HEK293 (cell line): Measurements from ENCODE around the gene AATK.
A peak's percentile ranks its signal among the peaks of the same experiment; 100 is the strongest.

Experiments used
- CTCF ChIA-PET: fragments of 350-600 bp; formaldehyde crosslinking; extraction: SDS; loops from one replicate; lab custom pipeline; 2021; ENCODE audit warnings: antibody characterized with exemption; lab: Yijun Ruan, JAX
- POLR2A ChIA-PET: fragments of 300-600 bp; formaldehyde crosslinking; extraction: SDS; loops from one replicate; lab custom pipeline; 2020; ENCODE audit warnings: antibody characterized with exemption, inconsistent platforms; lab: Yijun Ruan, JAX
- H3K27ac ChIP-seq: fragments of 200-500 bp; sonication (Bioruptor generic); 2 replicates; pipeline ENCODE4 v1.5.1; 2014; ENCODE audit warnings: low read depth, low read length, control low read depth, inconsistent platforms; ENCODE audit errors: extremely low read depth
- H3K36me3 ChIP-seq, 2 experiments: fragments of 200-500 bp in 1 of 2; sonication (Bioruptor generic) in 1 of 2; 1 replicate in 1 of 2; 2 replicates in 1 of 2; pipeline ENCODE4 v1.5.1; 2014 to 2017; ENCODE audit warnings: inconsistent platforms in 2 of 2, low read length in 2 of 2; ENCODE audit not compliant: control insufficient read depth in 2 of 2, insufficient read depth in 1 of 2
- H3K4me1 ChIP-seq: fragments of 200-500 bp; sonication (Bioruptor generic); 2 replicates; pipeline ENCODE4 v1.5.1; 2014; ENCODE audit warnings: mild to moderate bottlenecking, low read length, inconsistent platforms; ENCODE audit not compliant: control insufficient read depth, insufficient read depth
- H3K4me3 ChIP-seq: 2 replicates; pipeline ENCODE4 v1.5.1; 2011; ENCODE audit warnings: low read depth, mild to moderate bottlenecking, control low read depth, low read length, moderate library complexity
- H3K9me3 ChIP-seq: fragments of 200-500 bp; sonication (Bioruptor generic); 2 replicates; pipeline ENCODE4 v1.5.1; 2014; ENCODE audit warnings: low read depth, low read length, inconsistent platforms; ENCODE audit not compliant: control insufficient read depth, insufficient read depth
- KLF1 ChIP-seq: fragments of 450-650 bp; formaldehyde crosslinking; IDR thresholded peaks from 2 replicates; pipeline ENCODE4 v1.5.1; 2016; ENCODE audit warnings: missing biosample characterization, missing genetic modification characterization
- TRIM28 ChIP-seq: IDR thresholded peaks from 2 replicates; pipeline ENCODE4 v1.6.1; 2011; ENCODE audit warnings: low read length, control low read depth, borderline replicate concordance
- ZBTB21 ChIP-seq: fragments of 450-650 bp; formaldehyde crosslinking; IDR thresholded peaks from 2 replicates; pipeline ENCODE4 v1.5.1; 2017; ENCODE audit warnings: missing biosample characterization, missing genetic modification characterization
- ZEB2 ChIP-seq: fragments of 450-650 bp; formaldehyde crosslinking; IDR thresholded peaks from 2 replicates; pipeline ENCODE4 v1.5.1; 2016; ENCODE audit warnings: missing biosample characterization, missing genetic modification characterization
- ZNF112 ChIP-seq: fragments of 450-650 bp; formaldehyde crosslinking; IDR thresholded peaks from 2 replicates; pipeline ENCODE4 v1.5.0; 2017; ENCODE audit warnings: missing biosample characterization, missing genetic modification characterization
- ZNF138 ChIP-seq: fragments of 450-650 bp; formaldehyde crosslinking; IDR thresholded peaks from 2 replicates; pipeline ENCODE4 v1.5.1; 2016; ENCODE audit warnings: missing biosample characterization, missing genetic modification characterization, borderline replicate concordance
- ZNF140 ChIP-seq: fragments of 450-650 bp; formaldehyde crosslinking; IDR thresholded peaks from 2 replicates; pipeline ENCODE4 v1.5.1; 2016; ENCODE audit warnings: missing biosample characterization, missing genetic modification characterization
- ZNF157 ChIP-seq: fragments of 450-650 bp; formaldehyde crosslinking; IDR thresholded peaks from 2 replicates; pipeline ENCODE4 v1.5.1; 2016; ENCODE audit warnings: missing biosample characterization, missing genetic modification characterization
- ZNF223 ChIP-seq: fragments of 450-650 bp; formaldehyde crosslinking; IDR thresholded peaks from 2 replicates; pipeline ENCODE4 v1.5.1; 2016; ENCODE audit warnings: missing biosample characterization, missing genetic modification characterization
- ZNF350 ChIP-seq: fragments of 450-650 bp; formaldehyde crosslinking; IDR thresholded peaks from 2 replicates; pipeline ENCODE4 v1.5.0; 2017; ENCODE audit warnings: missing biosample characterization, mild to moderate bottlenecking, missing genetic modification characterization
- ZNF600 ChIP-seq: fragments of 450-650 bp; formaldehyde crosslinking; IDR thresholded peaks from 2 replicates; pipeline ENCODE4 v1.5.1; 2016; ENCODE audit warnings: missing biosample characterization, missing genetic modification characterization
- ZNF624 ChIP-seq: fragments of 450-650 bp; formaldehyde crosslinking; IDR thresholded peaks from 2 replicates; pipeline ENCODE4 v1.5.1; 2017; ENCODE audit warnings: missing biosample characterization, missing genetic modification characterization
- ZNF677 ChIP-seq: fragments of 450-650 bp; IDR thresholded peaks from 2 replicates; pipeline ENCODE4 v1.5.0; 2018; ENCODE audit warnings: missing biosample characterization, mild to moderate bottlenecking, missing genetic modification characterization, moderate library complexity
- ZNF830 ChIP-seq: fragments of 450-650 bp; IDR thresholded peaks from 2 replicates; pipeline ENCODE4 v1.5.0; 2018; ENCODE audit warnings: missing biosample characterization, missing genetic modification characterization, low read depth, mild to moderate bottlenecking, moderate library complexity
- TF ChIP-seq, protein P1 (sequence below): fragments of 450-650 bp; formaldehyde crosslinking; conservative IDR thresholded peaks from 2 replicates; pipeline ENCODE4 v1.5.1; 2016; ENCODE audit warnings: low read depth, missing biosample characterization, missing genetic modification characterization
- TF ChIP-seq, protein P2 (sequence below): fragments of 450-650 bp; formaldehyde crosslinking; IDR thresholded peaks from 2 replicates; pipeline ENCODE4; 2016; ENCODE audit warnings: missing biosample characterization, missing genetic modification characterization
- TF ChIP-seq, protein P3 (sequence below): fragments of 450-650 bp; formaldehyde crosslinking; IDR thresholded peaks from 2 replicates; pipeline ENCODE4 v1.5.0; 2017; ENCODE audit warnings: missing biosample characterization, missing genetic modification characterization, borderline replicate concordance

The AATK gene

DNA sequence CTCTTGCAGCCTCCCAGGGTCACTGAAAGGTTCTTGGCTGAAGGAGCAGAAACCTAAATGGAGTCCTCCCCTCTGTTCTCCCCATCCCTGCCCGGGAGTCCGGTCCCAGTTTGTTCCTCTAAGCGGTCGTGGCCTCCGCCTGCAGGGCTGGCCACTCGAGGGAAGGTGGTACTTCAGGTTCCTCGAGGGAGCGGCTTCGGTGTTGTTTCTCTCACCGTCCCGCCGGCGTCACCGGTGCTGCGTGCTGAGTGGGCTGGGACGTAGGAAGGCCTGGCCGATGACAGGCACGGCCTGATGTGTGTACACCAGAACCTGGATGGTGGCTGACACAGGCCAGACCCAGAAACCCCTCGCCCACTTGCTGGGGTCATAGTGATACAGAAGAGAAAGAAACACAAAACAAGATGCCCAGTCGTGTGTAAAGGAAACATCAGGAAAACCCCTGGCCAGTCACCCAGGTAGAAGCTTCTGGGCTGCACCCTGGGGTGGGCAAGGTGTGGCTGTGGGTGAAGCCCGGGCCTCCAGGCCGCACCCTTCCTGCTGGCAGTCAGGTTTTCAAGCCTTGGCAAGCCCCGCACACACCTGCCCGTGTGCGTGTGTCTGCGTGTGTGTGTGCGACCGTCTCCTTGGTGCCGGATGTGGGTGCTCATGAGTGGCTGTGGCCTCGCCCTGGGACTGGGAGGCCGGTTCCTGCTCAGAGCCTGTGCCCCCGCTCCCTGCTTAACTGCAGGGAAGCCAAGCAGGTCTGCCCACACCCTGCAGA, 79.1 kb downstream of the AATK start (continued):
- TF ChIP-seq, protein P1, sequence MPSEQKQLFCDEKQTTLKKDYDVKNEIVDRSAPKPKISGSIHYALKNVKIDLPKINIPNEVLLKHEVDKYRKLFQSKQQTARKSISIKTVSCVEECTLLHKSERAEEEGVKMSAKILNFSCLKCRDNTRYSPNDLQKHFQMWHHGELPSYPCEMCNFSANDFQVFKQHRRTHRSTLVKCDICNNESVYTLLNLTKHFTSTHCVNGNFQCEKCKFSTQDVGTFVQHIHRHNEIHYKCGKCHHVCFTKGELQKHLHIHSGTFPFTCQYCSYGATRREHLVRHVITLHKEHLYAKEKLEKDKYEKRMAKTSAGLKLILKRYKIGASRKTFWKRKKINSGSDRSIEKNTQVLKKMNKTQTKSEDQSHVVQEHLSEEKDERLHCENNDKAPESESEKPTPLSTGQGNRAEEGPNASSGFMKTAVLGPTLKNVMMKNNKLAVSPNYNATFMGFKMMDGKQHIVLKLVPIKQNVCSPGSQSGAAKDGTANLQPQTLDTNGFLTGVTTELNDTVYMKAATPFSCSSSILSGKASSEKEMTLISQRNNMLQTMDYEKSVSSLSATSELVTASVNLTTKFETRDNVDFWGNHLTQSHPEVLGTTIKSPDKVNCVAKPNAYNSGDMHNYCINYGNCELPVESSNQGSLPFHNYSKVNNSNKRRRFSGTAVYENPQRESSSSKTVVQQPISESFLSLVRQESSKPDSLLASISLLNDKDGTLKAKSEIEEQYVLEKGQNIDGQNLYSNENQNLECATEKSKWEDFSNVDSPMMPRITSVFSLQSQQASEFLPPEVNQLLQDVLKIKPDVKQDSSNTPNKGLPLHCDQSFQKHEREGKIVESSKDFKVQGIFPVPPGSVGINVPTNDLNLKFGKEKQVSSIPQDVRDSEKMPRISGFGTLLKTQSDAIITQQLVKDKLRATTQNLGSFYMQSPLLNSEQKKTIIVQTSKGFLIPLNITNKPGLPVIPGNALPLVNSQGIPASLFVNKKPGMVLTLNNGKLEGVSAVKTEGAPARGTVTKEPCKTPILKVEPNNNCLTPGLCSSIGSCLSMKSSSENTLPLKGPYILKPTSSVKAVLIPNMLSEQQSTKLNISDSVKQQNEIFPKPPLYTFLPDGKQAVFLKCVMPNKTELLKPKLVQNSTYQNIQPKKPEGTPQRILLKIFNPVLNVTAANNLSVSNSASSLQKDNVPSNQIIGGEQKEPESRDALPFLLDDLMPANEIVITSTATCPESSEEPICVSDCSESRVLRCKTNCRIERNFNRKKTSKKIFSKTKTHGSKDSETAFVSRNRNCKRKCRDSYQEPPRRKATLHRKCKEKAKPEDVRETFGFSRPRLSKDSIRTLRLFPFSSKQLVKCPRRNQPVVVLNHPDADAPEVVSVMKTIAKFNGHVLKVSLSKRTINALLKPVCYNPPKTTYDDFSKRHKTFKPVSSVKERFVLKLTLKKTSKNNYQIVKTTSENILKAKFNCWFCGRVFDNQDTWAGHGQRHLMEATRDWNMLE: no peak
- no peak for TF ChIP-seq ZNF624
- TF ChIP-seq KLF1: peak; percentile 52
- TF ChIP-seq, protein P2, sequence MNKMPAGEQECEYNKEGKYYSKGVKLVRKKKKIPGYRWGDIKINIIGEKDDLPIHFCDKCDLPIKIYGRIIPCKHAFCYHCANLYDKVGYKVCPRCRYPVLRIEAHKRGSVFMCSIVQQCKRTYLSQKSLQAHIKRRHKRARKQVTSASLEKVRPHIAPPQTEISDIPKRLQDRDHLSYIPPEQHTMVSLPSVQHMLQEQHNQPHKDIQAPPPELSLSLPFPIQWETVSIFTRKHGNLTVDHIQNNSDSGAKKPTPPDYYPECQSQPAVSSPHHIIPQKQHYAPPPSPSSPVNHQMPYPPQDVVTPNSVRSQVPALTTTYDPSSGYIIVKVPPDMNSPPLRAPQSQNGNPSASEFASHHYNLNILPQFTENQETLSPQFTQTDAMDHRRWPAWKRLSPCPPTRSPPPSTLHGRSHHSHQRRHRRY (tag by site-specific recombination): no peak

DNA sequence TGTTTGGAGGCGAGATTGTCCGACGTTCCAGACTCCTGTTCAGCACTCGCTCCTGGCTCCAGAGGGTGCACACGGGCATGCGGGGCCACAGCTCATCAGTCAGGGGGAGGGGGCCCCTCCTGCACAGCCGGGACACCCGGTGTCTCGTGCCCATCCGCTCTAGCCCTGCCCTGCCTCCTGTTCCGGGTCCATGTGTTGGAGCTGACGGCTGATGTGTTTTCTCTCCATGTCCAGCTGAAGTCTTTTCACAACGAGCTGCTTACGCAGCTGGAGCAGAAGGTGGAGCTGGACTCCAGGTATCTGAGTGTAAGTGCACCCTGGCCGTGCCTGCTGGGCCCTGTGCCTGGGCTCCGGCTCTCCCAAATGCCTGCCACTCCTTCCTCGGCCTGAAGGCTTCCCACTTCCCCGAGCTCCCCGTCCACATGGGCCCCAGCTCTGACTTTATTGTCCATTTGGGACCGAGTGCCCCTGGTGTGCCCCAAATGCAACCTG, 80.6 kb downstream of the AATK start:
- no peaks in the 10 kb centered on the region for H3K4me1 ChIP-seq
- H3K36me3 ChIP-seq: peaks cover 0 to 48% of the 10 kb centered on the region in 2 experiments; a peak in 1 of 3 replicates
- TF ChIP-seq ZNF600 (peak; percentile 59; the same call in 1 of the 2 replicates), TRIM28 (no peak), ZNF223 (tag by site-specific recombination) (no peak)
- TF ChIP-seq, all 188 proteins: peak for 1
- Histone ChIP-seq H3K27ac (no peak overlapping the region), H3K9me3 (no peaks in the 10 kb centered on the region), H3K4me3 (no peak overlapping the region)
- ChIA-PET CTCF (interaction anchor here (1.5 kb wide), 1 partner anchor 13 kb away, joined by 4 read pairs; no protein-coding TSS in a partner anchor), POLR2A (no interaction called here)

GRCh38 chr17:81084680-81085419, 81.2 kb downstream of the AATK start:
- Histone ChIP-seq H3K4me3 (no peak overlapping the region), H3K4me1 (no peaks in the 10 kb centered on the region), H3K36me3 (peaks cover 0 to 49% of the 10 kb centered on the region in 2 experiments; a peak in 1 of 3 replicates), H3K9me3 (no peaks in the 10 kb centered on the region), H3K27ac (no peak overlapping the region)
- no peak for TF ChIP-seq ZNF157
- no peak for TF ChIP-seq ZNF350 (tag by site-specific recombination)
- TF ChIP-seq, protein P3, sequence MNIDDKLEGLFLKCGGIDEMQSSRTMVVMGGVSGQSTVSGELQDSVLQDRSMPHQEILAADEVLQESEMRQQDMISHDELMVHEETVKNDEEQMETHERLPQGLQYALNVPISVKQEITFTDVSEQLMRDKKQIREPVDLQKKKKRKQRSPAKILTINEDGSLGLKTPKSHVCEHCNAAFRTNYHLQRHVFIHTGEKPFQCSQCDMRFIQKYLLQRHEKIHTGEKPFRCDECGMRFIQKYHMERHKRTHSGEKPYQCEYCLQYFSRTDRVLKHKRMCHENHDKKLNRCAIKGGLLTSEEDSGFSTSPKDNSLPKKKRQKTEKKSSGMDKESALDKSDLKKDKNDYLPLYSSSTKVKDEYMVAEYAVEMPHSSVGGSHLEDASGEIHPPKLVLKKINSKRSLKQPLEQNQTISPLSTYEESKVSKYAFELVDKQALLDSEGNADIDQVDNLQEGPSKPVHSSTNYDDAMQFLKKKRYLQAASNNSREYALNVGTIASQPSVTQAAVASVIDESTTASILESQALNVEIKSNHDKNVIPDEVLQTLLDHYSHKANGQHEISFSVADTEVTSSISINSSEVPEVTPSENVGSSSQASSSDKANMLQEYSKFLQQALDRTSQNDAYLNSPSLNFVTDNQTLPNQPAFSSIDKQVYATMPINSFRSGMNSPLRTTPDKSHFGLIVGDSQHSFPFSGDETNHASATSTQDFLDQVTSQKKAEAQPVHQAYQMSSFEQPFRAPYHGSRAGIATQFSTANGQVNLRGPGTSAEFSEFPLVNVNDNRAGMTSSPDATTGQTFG: no peak
- TF ChIP-seq ZNF140 (tag by site-specific recombination): no peak
- TF ChIP-seq ZNF112 (tag by site-specific recombination): no peak
- no peak for TF ChIP-seq ZNF830
- TF ChIP-seq ZBTB21 (tag by site-specific recombination): no peak
- TF ChIP-seq ZNF677: no peak
- TF ChIP-seq ZEB2 (tag by site-specific recombination): no peak
- TF ChIP-seq ZNF138: no peak
- CTCF ChIA-PET: interaction anchor here (1.5 kb wide), 1 partner anchor 14 kb away, joined by 4 read pairs; no protein-coding TSS in a partner anchor
- POLR2A ChIA-PET: no interaction called here
